Keratinocyte (primary cell): ENCODE data around the gene AGO3. TPM values are rescaled to one million over a fixed set of nuclear protein-coding genes. Genes with fewer than 3 reads are reported as not detected.
A peak's percentile ranks its signal among the peaks of the same experiment; 100 is the strongest.

Experiments
- DNase-seq: peaks from one replicate; pipeline ENCODE4 v3.0.0-alpha.2; 2011; ENCODE audit warnings: low read depth, missing footprints, low spot score
- FAIRE-seq: peaks from 2 replicates; lab custom pipeline; 2011; peaks lifted over from hg19 to GRCh38; lab: Jason Lieb, UNC
- H2AFZ ChIP-seq: 2 replicates; pipeline ENCODE4 v1.6.0; 2012; ENCODE audit warnings: low read length, control low read depth, inconsistent platforms; ENCODE audit not compliant: control insufficient read depth
- H3K27ac ChIP-seq: 2 replicates; pipeline ENCODE4 v1.5.1; 2011; ENCODE audit warnings: low read length; ENCODE audit not compliant: control insufficient read depth, insufficient read depth
- H3K27me3 ChIP-seq: 3 replicates; pipeline ENCODE4 v1.6.0; 2011; ENCODE audit warnings: low read length; ENCODE audit not compliant: control insufficient read depth, insufficient read depth; ENCODE audit errors: extremely low read depth
- H3K36me3 ChIP-seq, 2 experiments: 2 replicates in 1 of 2; 3 replicates in 1 of 2; pipeline ENCODE4 v1.5.1; 2011; ENCODE audit warnings: low read length in 2 of 2, mild to moderate bottlenecking in 1 of 2; ENCODE audit not compliant: control insufficient read depth in 2 of 2, insufficient read depth in 2 of 2; ENCODE audit errors: extremely low read depth in 1 of 2
- H3K4me1 ChIP-seq: 3 replicates; pipeline ENCODE4 v1.5.1; 2011; ENCODE audit warnings: low read length; ENCODE audit not compliant: control insufficient read depth, insufficient read depth; ENCODE audit errors: extremely low read depth
- H3K4me2 ChIP-seq: 3 replicates; pipeline ENCODE4 v1.6.0; 2011; ENCODE audit warnings: low read depth, low read length; ENCODE audit not compliant: control insufficient read depth, insufficient read depth; ENCODE audit errors: extremely low read depth
- H3K4me3 ChIP-seq, 3 experiments: fragments of 200-600 bp in 1 of 3; sonication (generic) in 1 of 3; 2 replicates in 2 of 3; 3 replicates in 1 of 3; pipeline ENCODE4 v1.5.1; 2011 to 2016; ENCODE audit warnings: low read length in 3 of 3, mild to moderate bottlenecking in 3 of 3, control low read depth in 2 of 3, inconsistent platforms in 1 of 3, low read depth in 1 of 3, mixed read lengths in 1 of 3, mixed run types in 1 of 3, moderate library complexity in 1 of 3; ENCODE audit not compliant: control insufficient read depth in 2 of 3, insufficient read depth in 2 of 3; ENCODE audit errors: extremely low read depth in 1 of 3
- H3K79me2 ChIP-seq: 2 replicates; pipeline ENCODE4 v1.6.0; 2012; ENCODE audit warnings: low read length; ENCODE audit not compliant: control insufficient read depth, insufficient read depth
- H3K9ac ChIP-seq: 3 replicates; pipeline ENCODE4 v1.6.0; 2011; ENCODE audit warnings: low read length; ENCODE audit not compliant: control insufficient read depth, insufficient read depth; ENCODE audit errors: extremely low read depth
- H3K9me1 ChIP-seq: 3 replicates; pipeline ENCODE4 v1.6.0; 2011; ENCODE audit warnings: low read length; ENCODE audit not compliant: control insufficient read depth, insufficient read depth; ENCODE audit errors: extremely low read depth
- H3K9me3 ChIP-seq: 2 replicates; pipeline ENCODE4 v1.5.1; 2012; ENCODE audit warnings: low read depth, low read length; ENCODE audit not compliant: control insufficient read depth
- H4K20me1 ChIP-seq: 3 replicates; pipeline ENCODE4 v1.6.0; 2011; ENCODE audit warnings: low read length; ENCODE audit not compliant: control insufficient read depth, insufficient read depth; ENCODE audit errors: extremely low read depth
- EZH2 ChIP-seq: IDR thresholded peaks from one replicate; pipeline ENCODE4 v1.6.1; 2012; ENCODE audit warnings: inconsistent platforms, mild to moderate bottlenecking, low read length, moderate library complexity
- dilution Hi-C: fragments of 300-500 bp; cut with MboI; formaldehyde crosslinking; loops from one replicate; pipeline ENCODE4 v1.7.0; 2020; ENCODE audit warnings: low sequenced_read_pairs; ENCODE audit not compliant: extremely low pct_ligation_motif_present
- polyA plus RNA-seq, 5 experiments: library from polyadenylated mRNA; depleted of rRNA in 3 of 5; stranded (reverse) in 3 of 5; stranded (forward) in 1 of 5; unstranded in 1 of 5; fragments of >200 nt; gene quantifications; 1 replicate in 1 of 5; 2 replicates in 3 of 5; 3 replicates in 1 of 5; pipeline versions ENCODE4 v1.2.1 to v1.2.3, GENCODE V29; 2011 to 2012; ENCODE audit warnings: missing spikeins in 2 of 5, low read depth in 1 of 5, low replicate concordance in 1 of 5
- TF ChIP-seq, protein P1 (sequence below), 3 experiments: IDR thresholded peaks in 1 of 3; conservative IDR thresholded peaks in 1 of 3; optimal IDR thresholded peaks in 1 of 3; 2 replicates in 2 of 3; 3 replicates in 1 of 3; pipeline versions ENCODE3 to v1.5.1; 2011; ENCODE audit warnings: low read length in 3 of 3, mild to moderate bottlenecking in 3 of 3, moderate library complexity in 2 of 3, control low read depth in 1 of 3, inconsistent platforms in 1 of 3; ENCODE audit not compliant: insufficient read depth in 2 of 3; ENCODE audit errors: extremely low read depth in 1 of 3

The AGO3 gene
- polyA plus RNA-seq, 1 donor (not counting 4 experiments of a cell fraction or from before 2014, with no cell fraction given): 14.0 TPM

- no peak for FAIRE-seq
Measured at GRCh38 chr1:35882586-35882944, 48.3 kb upstream of the AGO3 start.

GRCh38 chr1:35882945-35883634, 47.8 kb upstream of the AGO3 start, which contains the start of gene AGO1:
AGO1 (plus strand) TSS chr1:35883209; CDS start chr1:35883422, 213 bp downstream.
- H3K9ac ChIP-seq: peak within 1 kb of the TSS; percentile 87
- peak within 1 kb of the TSS; percentile 51 for H3K27ac ChIP-seq
- H3K36me3 ChIP-seq: no peaks in the 10 kb centered on the region
- peak; percentile 53 for DNase-seq
- dilution Hi-C loops: no loop called here
- no peaks in the 10 kb centered on the region for H3K9me3 ChIP-seq
- no peak for FAIRE-seq
- peak within 1 kb of the TSS; percentile 79 to 98 (median 82) for H3K4me3 ChIP-seq
- H3K27me3 ChIP-seq: no peaks in the 10 kb centered on the region
- peaks cover 7% of the 10 kb centered on the region for H3K79me2 ChIP-seq
- H3K9me1 ChIP-seq: peaks cover 3% of the 10 kb centered on the region
- H3K4me2 ChIP-seq: peak within 1 kb of the TSS; percentile 89
- no peaks in the 10 kb centered on the region for H3K4me1 ChIP-seq
- H4K20me1 ChIP-seq: no peaks in the 10 kb centered on the region
- H2AFZ ChIP-seq: peak within 1 kb of the TSS; percentile 94
- no peak for TF ChIP-seq EZH2
- TF ChIP-seq, protein P1, sequence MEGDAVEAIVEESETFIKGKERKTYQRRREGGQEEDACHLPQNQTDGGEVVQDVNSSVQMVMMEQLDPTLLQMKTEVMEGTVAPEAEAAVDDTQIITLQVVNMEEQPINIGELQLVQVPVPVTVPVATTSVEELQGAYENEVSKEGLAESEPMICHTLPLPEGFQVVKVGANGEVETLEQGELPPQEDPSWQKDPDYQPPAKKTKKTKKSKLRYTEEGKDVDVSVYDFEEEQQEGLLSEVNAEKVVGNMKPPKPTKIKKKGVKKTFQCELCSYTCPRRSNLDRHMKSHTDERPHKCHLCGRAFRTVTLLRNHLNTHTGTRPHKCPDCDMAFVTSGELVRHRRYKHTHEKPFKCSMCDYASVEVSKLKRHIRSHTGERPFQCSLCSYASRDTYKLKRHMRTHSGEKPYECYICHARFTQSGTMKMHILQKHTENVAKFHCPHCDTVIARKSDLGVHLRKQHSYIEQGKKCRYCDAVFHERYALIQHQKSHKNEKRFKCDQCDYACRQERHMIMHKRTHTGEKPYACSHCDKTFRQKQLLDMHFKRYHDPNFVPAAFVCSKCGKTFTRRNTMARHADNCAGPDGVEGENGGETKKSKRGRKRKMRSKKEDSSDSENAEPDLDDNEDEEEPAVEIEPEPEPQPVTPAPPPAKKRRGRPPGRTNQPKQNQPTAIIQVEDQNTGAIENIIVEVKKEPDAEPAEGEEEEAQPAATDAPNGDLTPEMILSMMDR (optimal IDR thresholded peaks at IDR 0.05 in 1 of 3, IDR thresholded peaks at IDR 0.05 in 1 of 3, conservative IDR thresholded peaks at IDR 0.05 in 1 of 3; ENCODE audit: extremely low read depth in 1 of 3, insufficient read depth in 2 of 3, low read length in 3 of 3): peak; percentile 74 to 96 (median 94)

More at GRCh38 chr1:35882586-35882944, 48.3 kb upstream of the AGO3 start:
- H3K4me1 ChIP-seq: no peaks in the 10 kb centered on the region
- DNase-seq: no peak
- no peaks in the 10 kb centered on the region for H3K9me3 ChIP-seq
- dilution Hi-C loops: no loop called here
- no peak for TF ChIP-seq EZH2
- TF ChIP-seq, protein P1 (optimal IDR thresholded peaks at IDR 0.05 in 1 of 3, IDR thresholded peaks at IDR 0.05 in 1 of 3, conservative IDR thresholded peaks at IDR 0.05 in 1 of 3; ENCODE audit: extremely low read depth in 1 of 3, insufficient read depth in 2 of 3, low read length in 3 of 3): no peak
- peaks cover 3% of the 10 kb centered on the region for H3K9me1 ChIP-seq
- no peak overlapping the region for H2AFZ ChIP-seq
- H3K27me3 ChIP-seq: no peaks in the 10 kb centered on the region
- no peak overlapping the region for H3K27ac ChIP-seq
- H3K79me2 ChIP-seq: peaks cover 7% of the 10 kb centered on the region
- peak overlapping the region; percentile 71 for H3K4me2 ChIP-seq
- H3K9ac ChIP-seq: no peak overlapping the region
- peak overlapping the region in 1 of 3 experiments; percentile 16 for H3K4me3 ChIP-seq
- H4K20me1 ChIP-seq: no peaks in the 10 kb centered on the region
- no peaks in the 10 kb centered on the region for H3K36me3 ChIP-seq
